NCI-H2171 (cell line): Measurements from ENCODE around the gene TCF7L2.

Experiments
- DNase-seq: peaks from one replicate; lab custom pipeline; 2025; lab: John Stamatoyannopoulos, UW

TCF7L2 gene

DNA sequence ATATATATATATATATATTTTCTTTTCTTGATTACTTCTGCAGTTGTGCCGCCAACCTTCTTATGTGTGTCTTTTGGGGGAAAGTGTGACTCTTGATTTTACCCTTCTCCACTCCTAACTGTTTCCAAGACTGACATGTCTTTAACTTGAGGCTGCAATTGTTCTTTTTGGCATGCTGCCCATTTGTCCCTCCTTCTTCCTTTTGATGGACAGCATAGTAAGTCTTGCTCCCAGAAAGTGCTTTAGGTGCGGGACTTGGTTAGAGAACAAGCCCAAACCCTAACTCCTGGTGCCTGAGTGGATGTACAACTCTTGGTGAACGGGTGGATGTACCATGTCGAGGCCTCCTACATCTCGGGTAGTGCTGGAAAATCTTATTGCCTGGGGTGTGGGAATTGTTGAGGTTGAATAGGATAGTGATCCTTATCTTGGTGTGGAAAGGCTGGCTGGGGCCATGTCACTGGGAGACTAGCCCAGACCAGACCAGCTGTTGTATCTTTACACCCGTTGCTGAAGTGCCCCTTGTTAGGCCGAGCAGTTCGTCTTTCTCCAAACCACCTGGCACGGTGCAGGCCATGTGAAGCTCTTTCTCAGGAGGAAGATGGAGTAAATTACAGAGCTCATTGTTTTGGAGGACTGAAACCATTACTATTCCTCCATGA, 16.3 kb downstream of the TCF7L2 start:
- no peak for DNase-seq

DNA sequence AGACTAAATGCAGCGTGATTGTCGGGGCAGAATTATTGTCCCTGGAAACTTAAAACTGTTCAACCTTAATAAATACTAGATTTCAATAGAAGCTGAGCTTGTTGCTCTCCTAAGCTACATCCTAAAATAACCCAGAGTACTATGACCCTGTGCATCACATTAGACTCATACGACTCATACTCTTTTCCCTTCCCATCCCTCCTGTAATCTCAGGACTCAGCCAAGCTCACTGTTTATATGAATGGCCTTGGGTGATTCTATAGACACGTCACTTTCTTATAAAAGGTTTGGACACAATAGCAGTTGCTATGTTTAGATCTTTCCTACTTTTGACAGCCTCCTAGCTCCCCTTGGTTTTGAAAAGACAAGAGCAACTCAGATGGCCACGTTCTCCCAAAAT, 17.2 kb downstream of the TCF7L2 start:
- no peak for DNase-seq

DNA sequence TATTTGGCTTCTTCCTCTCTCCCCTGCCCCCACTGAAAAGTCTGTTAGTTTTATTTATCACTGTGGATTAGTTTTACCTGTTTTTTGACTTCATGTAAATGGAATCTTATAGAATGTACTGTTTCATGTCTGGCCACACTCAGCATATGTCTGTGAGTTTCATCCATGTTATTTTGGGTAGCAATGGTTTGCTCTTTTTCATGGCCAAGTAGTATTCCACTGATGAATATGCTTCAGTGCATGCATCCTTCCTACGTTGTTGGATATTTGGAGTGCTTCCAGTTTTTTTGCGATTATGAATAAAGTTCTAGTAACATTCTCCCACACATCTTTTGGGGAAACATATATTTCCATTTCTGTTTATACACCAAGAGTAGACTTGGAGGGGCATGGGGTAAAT, 19.1 kb downstream of the TCF7L2 start:
- DNase-seq, result no peak

DNA sequence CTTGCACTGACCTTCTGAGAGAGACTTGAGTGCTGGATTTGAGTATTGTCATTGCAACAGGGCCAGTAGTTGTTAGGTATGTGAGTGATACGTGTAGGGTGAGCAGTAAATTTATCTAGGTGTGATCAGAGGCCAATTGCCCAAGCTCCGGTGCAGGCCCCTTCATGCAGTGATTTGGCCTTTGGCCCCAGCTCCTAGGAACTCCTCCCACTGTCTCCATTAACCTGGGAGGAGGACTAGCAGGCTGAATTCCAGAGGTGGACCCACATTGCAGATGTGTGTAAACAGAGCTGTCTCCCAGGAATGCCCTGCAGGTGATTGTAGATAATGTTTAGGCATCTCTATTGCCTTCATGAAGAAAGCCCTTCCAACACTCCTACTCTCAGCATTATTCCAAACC, 19.5 kb downstream of the TCF7L2 start:
- DNase-seq, result no peak

DNA sequence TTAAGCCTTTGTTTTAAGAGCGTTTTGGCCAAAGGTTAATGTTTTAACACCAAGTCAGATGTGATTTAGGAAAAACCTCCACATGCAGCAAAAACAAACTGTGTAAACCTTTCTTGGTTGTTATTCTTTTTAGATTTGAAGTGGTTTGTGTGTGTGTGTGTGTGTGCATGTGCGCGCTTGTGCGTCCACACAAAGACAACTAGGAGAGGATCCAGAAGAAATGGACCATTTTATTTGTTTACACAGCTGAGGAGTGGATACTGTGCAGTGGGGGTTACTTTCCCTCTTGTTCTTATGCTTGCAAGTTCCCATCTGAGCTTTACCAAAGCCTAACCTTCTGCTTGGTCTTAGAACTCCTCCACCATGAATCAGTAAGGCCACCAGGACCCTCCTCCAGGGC, 20.0 kb downstream of the TCF7L2 start:
- no peak for DNase-seq

DNA sequence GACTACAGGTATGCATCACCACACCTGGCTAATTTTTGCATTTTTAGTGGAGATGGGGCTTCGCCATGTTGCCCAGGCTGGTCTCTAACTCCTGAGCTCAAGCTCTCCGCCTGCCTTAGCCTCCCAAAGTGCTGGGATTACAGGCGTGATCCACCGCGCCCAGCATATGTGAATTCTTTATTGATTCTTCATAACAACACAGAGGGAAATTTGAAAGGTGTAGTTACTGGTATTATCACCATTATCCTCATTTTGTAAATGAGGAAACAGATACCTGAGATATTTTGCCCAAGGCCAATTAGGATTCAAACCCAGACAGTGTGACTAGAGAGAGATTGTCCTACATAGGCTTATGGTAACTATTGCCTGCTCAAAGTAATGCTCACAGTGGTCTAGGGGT, 22.6 kb downstream of the TCF7L2 start:
- no peak for DNase-seq

DNA sequence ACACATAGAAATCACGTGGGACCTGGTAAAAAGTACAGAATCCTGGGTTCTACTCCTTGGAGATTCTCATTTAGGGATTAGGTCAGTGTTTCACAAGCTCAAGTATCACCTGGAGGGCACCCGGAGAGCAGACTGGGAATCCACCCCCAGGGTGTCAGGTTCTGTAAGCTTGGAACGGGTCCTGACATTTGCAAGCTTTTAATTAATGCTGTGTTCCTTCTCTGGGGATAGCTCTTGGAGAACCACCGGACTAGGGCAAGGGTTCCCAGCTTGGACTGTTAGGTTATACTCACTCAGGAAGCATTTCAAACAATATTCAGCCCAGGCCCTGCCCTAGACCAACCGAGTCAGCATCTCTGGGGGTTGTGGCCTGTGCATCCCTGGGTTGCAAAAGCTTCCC, 23.0 kb downstream of the TCF7L2 start:
- no peak for DNase-seq

DNA sequence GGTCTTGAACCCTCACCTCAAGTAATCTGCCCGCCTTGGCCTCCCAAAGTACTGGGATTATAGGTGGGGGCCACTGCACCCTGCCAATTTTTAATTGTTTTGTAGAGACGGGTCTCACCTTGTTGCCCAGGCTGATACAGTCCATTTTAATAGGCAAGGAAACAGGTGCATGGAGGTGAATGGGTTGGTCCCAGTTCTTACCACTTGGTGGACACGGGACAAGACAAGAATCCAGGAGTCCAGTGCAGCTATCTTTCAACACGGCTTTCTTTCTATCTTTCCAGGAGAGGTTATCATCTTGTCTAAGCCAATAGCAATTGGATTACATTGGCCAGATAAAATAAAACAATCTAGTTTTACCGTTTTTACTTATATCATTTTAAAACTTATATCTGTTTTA, 23.8 kb downstream of the TCF7L2 start:
- DNase-seq, result no peak

DNA sequence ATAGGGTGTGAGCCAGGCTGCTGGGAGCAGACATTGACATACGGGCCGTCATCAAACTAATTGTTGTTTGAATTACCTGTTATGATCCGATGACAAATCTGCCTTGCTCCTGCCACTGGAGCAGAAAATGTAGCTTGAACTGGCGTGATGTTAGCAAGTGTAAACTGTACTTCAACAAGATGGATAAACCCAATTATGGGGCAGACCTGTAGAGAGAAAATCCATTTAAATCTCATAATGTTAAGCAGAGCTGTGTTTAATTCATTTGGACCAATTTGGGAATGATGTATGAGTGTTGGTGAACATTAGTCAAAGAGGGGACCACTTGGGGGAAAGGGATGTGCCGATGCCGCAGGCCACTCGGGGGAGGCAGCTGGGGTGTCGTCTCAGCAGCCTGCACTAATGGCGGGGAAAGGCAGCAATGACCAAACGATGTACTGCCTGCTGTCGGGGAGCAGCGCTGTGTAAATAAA, 27.4 kb downstream of the TCF7L2 start:
- no peak for DNase-seq

DNA sequence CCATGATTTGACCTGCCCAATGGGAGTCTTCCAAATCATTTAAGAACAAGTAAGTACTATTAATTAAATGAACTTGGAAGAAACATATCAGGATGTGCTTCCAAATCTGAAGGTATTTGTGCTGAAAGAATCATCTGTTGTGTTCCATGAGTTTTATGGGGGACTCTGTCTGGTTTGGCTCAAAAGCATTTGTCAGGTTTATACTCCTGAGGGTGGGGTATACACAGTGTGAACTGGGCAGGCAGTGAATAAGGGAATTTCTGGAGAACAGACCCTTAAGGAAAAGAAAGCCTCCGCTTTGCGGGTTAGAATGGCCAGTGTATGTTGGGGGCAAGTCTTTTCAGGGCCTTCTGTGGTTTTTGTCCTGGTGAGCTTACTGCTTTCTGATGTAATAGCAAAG, 29.9 kb downstream of the TCF7L2 start:
- no peak for DNase-seq

DNA sequence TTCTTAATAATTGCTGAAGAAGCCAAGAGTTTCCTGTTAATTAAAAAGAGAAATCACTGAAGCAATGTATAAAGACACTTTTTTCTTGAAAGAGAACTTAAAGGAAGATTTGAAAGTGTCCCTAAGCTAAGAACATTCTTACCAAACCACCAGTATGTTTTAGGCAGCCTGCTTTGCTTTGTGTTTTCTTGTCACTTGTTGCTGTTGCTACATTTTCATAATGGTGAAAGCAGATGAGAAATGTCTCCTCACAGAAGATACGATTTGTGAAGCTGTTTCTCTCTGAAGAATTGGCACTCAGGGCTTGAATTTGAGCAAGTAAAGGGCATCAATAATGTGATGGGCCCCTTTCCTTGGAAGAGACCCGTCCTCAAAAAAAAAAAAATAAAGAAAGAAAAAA, 30.9 kb downstream of the TCF7L2 start:
- DNase-seq, result no peak

DNA sequence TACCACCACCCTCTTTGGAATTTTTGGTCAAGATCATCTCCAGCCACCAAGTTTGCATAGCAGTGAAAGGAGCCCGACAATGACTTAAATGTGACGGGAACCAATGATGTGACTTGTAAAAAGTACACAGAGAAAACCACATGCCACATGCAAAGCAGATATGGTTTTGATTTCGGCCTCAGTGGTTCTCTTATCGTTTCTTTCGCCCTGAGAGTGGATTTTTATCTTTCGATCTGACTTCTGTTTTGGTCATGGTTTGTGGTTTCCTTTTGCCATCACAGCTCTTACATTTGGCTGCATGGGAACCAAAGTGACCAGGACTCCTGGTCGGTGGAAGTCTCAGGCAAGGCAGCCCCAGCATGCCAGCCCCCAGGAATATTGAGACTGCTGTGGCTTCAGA, 31.5 kb downstream of the TCF7L2 start:
- DNase-seq, result no peak

DNA sequence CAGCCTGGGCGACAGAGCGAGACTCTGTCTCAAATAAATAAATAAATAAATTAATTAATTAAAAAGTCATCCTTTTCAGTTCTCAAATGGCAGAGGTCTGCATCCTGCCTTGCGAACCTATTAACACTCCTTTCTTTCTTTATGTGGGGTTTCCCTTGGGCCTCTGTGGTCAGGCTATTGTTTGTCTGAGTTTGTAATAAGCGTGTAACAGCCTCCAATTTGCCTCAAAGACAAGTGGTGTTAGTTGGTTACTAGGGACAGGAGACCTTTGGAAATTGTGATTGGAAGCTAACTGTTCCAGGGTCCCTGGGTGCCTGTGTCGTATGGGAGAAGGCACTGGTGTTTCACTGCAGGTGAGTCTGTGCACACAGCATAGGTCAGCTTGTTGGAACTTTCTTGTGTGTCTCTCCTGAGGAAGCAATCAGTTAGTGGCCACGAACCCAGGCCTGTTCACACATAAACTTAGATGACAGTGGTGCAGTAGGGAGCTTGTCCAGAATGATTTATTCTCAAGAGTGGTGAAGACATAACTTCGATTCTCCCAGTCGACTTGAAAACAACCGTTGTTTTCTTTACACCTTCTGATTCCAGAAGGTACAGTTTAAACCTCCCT, 33.5 kb downstream of the TCF7L2 start:
- DNase-seq, result no peak

DNA sequence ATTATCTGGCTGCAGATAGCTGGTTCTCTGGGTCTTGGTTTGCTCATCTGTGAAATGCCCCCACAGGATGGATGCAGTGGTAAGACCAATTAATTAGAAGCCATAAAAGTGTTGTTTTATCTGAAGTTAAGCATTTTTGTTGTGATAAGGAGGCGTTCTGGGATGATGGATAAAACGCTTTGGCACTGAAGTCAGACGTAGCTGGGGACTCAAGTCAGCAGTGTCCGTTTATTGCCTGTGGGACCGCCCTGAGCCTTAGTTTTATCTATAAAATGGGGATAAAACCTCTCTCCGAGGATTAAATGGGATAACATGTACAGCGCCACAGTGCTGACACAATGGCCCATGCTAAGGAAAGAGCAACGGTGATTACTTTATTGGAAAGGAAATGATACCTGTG, 34.7 kb downstream of the TCF7L2 start:
- no peak for DNase-seq

DNA sequence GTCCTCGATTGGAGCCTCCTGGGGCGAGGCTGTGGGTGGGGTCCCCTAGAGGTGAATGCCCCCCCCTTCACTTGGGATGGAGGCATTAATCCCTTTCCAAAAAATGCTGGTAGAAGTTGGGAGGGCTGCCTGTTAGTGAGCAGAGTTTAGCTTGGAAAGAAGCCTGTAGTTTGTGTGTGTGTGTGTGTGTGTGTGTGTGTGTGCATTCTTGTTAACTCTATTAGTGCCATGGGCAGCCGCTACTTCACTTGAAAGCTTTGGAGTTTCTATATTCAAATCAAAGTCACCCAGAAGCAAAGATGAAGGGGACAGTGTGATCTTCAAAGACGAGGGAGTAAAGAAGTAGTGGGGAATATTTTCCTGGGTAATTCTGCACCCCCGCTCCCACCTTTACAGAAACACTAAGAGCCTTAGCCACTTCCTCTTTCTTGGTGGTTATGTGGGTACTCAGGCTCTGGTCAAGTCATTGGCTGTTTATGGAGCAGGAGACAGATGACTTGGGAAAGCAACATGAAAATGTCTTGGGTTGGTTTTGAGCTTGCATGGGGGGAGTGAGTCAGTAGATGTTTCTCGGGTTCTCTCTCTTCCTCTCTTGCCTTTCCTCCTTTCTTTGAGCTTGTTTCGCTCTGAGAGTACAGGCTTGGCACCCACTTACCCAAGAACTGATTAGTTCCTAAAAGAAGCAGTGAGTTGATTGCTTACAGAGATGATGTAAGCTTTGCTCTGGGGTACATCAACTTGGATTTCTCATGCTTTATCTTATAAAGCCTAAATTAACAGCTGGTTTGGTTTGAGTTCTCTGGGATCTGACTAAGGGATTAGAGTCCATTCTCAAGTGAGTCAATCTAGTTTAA, 35.9 kb downstream of the TCF7L2 start:
- no peak for DNase-seq

DNA sequence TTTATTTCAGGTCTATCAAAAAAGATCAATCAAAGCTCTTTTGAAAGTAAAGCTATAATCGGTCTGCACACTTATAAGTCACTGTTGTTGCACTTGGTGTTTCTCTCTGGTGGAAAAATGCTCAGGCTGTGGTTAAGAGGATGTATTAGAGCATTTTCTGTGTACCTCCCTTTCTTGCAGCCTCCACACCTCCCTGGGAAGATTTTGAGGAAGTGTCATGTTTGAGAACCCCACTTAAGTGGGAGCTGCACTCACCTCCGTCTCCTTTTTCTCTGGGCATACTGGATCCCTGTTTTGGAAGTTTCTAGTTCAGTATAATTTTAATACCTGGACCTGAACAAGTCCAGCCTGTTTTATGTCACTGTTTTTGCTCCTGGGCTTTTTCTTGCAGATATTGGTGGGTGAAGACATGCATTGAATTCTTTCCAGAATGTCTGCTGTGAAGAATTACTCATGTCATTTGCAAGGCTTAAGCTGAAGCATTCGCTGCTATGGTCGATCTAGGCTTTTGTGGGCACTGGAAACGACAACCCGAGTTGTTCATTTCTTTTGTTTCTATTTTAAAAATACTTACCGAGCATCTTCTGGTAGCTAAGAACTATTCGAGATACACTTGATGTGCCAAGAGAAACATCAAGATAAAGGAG, 36.6 kb downstream of the TCF7L2 start:
- DNase-seq, result no peak

DNA sequence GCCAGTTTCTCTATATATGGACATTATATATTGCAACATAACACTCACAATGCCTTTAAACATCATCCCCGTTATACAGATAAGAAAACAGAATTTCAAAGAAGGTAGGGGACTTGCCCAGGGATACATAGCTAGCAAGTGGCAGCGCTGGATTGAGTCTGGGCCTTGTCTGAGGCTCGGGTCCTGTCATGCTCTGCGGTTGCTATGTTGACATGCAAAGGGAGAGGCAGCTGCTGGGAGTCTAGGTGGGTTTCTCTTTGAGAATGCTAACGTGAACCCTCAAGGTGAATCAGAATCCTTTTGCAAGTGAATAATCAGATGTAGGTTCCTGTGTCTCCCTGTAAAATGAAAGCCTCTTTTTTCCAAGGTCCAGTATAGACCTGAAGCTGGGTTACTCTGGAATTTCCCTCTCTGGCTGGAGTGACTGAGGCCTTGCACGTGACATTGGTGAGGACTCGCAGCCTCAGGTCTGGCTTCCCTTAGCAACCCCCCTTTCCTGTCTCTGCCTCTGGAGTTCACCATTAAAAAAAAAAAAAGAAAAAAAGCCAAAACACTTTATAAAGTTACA, 38.9 kb downstream of the TCF7L2 start:
- DNase-seq, result no peak

DNA sequence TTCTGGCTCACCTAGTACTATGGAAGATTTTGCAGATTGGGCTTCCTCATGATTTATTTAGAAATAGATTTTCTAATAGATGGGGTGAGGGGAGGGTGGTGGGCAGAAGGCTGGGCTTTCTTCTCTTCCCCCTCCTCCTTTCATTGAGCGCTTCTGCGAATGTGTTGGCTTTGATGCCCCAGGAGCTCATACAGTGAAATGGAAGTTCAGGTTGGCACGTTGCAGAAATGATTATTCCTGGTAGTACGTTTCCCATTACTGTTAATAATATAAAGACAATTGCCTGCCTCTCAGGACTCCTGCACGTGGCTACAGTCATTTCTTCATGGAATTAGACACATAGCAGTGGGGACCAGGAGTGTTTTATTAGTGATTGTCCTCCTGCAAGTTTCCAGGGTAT, 39.8 kb downstream of the TCF7L2 start:
- DNase-seq, result no peak

DNA sequence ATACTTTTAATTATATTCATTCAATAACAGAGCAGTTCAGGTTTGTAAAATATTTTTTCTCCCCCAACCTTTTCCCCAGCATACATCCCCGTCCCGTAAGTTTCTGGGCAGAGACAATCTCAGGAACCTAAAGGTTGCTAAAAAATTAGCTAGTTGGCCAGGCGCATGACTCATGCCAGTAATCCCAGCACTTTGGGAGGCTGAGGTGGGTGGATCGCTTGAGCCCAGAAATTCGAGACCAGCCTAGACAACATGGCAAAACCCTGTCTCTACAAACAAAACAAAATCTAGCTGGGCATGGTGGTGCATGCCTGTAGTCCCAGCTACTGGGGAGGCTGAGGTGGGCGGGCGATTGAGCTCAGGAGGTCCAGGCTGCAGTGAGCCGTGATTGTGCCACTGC, 40.2 kb downstream of the TCF7L2 start:
- no peak for DNase-seq

DNA sequence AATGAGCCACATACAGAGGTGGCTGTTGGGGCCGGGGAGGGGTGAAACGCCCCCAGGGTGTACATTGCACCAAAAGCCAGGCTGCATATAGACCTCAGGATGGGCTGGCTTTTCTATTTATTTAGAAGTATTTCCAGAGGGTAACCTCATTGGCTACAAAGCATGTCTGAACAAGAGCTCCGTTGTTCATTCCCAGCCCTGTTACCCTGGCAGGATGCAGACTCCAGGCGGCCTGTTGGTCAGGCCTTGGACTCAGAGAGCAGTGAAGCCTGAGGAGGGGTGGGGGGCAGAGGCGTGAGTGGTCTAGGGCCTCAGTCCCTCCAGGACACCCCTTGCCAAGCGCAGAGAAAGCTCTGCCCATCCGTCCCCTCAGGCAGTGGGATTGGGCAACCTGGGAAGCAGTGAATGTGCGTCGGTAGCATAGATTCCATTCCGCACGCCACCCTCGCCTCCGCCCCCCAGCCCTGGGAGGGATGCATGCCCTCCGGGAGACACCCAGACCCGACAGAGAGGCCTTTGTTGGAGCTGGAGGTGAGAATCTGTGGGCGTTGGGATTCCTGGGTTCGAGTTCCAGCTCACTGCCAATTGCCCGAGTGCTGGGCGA, 41.9 kb downstream of the TCF7L2 start:
- no peak for DNase-seq

DNA sequence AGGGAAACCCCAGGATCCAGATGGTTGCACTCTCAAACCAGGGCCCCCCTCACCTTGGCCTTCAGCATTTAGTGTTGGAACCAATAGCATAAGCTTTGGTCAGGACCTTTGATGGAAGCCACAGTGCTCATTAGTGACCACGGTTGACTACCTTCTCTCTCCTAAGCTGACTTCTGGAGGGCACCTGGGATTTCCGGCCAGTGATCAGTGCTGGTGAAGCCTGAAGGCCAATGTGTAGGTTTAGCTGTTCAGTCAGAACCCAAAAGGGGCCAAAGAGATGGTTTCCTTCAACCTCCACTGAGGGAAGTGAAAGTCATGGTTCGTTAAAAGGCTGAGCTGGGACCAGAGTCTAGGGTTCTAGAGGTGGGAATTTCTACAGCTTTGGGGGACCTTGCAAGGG, 46.4 kb downstream of the TCF7L2 start:
- DNase-seq, result no peak

DNA sequence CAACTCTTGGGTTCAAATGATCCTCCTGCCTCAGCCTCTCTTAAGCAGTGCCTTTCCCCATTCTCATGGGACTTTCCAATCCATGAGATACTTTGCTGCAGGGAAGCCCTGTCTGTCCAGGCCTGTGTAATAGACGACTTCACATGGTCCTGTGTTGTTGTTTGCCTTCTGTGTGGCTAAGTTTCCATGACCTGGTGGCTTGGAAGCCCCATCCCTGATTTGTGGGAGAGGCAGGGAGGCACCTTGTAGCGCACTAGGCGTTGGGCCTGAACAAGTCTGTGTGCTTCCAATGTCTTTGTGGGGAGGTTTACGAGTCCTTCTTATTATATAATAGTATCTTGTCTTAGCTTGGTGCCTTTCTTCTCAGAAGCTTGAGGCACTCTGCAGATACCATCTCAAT, 49.1 kb downstream of the TCF7L2 start:
- DNase-seq, result no peak
